NCI-H128 (cell line): ENCODE data around the gene BTG2.

ENCODE experiments used
- DNase-seq: peaks from one replicate; lab custom pipeline; 2025; ENCODE audit not compliant: unreplicated experiment; lab: John Stamatoyannopoulos, UW

BTG2 gene

DNA sequence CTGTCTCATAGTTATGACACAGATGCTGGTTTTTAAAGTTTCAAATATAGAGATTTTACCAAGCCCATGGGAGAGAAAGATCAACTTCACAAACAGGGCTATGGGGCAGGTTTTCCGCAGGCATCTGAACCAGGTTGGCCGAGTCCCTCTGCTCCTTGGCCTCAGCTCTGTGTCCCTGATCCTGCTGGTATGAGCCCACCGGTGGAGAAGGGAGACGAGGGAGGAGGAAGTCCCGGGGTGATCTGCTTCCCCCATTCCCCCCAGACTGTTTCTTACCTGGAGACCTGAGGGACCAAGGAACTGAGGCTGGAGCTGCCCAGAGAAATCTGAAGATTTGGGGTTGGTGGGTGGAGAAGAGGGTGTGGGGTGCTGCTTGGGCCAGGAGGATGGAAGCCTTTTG lies 28.9 kb upstream of the BTG2 start:
- no peak for DNase-seq

GRCh38 chr1:203276916-203277545 lies 28.3 kb upstream of the BTG2 start:
- DNase-seq: no peak

DNA sequence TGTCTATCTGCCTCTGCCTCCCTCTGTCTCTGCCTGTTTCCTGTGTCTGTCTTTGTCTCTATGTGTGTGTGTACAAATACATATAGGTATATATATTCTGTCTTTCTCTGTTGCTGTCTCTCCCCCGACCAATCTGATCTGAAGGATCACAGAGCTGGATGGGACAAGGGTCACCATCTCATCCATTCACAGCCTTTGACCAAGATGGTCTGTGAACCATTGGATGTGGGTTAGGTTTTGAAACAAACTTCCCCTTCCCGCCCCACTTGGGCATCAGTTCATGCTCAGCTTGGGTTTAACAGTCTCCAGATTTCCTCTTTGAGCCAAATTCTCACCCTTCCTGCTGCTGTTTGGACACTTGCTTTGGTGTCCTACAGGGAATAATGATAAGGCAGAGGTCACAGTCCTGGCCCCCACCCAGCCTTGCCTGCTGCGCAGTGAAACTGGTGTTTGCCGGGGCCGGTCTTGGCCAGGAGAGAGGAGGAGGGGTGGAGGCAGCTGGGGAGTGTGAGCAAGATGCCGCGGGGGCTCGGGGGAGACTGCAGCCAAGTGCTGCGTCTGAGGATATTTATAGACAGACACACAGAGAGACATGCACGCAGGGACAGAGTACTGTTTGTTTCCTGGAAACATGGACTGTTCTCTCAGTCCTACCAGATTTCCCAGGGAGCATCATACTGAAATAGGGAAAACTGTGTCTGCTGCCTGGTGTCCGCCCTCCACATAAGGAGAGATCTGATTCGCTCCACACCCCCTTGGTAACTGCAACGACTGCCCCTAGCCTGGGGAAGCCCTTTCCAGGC lies 27.0 kb upstream of the BTG2 start:
- DNase-seq: no peak

- no peak for DNase-seq
These were observed 26.4 kb upstream of the BTG2 start for GRCh38 chr1:203278885-203279406.

DNA sequence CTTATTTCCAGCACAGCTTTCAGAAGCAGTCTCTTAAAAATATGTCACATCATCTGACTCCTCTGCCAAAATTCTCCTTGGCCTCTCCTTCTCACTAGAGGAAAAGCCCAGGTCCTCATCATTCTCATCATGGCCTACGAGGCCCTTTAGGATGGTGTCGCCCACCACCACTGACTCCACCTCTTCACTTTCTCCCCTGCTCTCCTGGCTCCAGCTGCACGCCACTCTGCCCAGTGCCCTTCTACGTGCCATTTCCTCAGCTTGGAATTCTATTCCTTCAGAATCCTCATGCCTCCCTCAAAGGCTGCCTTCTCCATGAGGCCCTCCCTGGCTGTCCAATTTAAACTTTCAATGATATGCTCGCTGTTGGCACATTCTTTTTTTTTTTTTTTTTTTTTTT lies 25.3 kb upstream of the BTG2 start:
- DNase-seq: no peak

- DNase-seq: no peak
These were observed 24.3 kb upstream of the BTG2 start for GRCh38 chr1:203281033-203281432.

GRCh38 chr1:203281851-203282661 lies 23.3 kb upstream of the BTG2 start:
- no peak for DNase-seq

DNA sequence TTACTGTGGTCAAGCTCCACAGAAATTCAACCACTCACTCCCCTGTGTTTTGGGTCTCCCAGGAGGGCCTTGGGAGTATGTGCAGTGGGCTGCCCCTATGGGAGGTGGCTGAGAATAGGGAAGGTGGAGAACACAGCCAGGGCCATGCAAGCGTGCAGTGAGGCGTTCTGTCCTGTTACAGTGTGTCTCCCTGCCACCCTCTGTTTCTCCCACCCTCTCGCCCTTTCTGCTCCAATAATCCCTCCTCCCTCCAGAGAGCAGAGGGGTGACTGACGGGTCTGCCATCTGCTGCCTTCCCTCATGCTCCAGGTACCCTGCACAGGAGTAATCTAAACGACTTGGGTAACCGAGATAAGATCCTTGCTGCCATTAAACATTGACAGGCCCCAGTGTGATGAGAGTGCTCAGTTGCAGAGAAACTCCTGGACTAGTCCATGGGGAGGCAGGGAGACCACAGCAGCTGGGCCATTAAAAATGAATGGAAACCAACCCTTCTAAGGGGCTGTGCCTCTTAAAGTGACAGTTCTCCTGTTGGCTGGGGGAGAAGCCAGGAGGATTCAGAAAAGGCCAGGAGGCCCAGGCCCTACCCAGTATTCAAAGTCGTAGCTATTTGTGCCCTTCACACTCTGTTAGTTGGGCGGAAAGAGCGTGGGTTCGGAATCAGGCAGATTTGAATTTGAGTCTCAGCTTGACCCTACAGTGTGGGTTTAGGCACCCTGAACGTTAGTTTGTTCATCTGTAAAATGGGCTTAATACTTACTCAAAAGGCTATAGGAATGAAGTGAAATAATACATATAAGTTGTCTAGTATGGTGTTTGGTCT lies 22.4 kb upstream of the BTG2 start:
- no peak for DNase-seq

- no peak for DNase-seq
These were observed 21.7 kb upstream of the BTG2 start for GRCh38 chr1:203283597-203283996.

DNA sequence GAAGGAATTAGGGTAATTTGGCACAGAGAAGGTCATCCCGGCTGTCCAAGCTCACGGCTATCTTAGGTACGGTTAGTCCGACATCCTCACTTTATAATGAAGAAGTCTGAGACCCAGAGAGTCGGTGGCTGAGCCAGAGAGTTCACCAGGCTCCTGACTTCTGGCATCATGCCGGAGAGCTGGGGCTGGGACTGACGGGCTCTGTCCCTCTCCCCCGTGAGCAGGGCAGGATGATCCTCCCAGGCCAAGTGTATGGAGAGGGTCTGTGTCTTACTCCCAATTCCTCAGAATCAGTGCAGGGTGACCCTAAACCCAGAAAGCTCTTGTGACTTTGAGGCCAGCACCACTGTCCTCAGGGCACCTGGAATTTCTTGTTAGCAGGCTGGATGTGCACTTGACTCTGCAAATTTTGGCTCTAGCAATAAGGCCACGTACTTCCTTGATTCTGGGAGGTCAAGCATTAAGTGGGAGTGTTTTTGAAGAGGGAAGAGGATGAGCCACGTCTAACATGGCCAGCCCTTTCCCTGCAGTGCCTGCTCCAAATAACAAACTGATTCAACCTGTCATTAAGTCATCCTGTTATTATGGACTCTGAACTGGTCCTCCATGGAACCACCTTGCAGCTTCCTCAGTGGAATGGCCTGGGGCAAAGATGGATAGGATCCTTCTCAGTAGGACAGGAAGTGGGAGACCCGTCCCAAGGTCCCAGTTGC lies 20.8 kb upstream of the BTG2 start:
- no peak for DNase-seq

GRCh38 chr1:203286161-203286984 lies 18.9 kb upstream of the BTG2 start:
- DNase-seq: no peak

- no peak for DNase-seq
These were observed 18.0 kb upstream of the BTG2 start for GRCh38 chr1:203287109-203287893.

DNA sequence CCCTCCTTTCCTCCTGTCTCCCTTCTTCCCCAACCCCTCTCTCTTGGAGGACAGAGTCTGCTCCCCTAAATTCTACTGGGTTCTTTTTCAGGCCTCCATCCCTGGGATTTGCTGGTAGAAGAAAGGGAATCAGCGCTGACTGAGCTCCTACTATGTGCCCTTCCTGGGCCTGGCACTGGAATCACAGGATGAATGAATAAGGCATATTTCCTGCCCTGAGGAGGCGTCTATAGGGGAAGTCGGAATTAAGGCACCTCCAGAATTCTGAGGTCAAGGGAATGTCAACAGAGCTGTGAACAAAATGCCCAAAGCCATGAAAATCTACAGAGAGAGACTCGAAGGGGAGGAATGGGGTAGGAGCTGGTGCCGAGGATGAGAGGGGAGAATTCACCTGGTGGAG lies 17.4 kb upstream of the BTG2 start:
- DNase-seq: no peak

GRCh38 chr1:203288400-203288799 lies 16.9 kb upstream of the BTG2 start:
- DNase-seq: no peak

GRCh38 chr1:203289281-203289981 lies 15.9 kb upstream of the BTG2 start:
- DNase-seq: no peak

GRCh38 chr1:203289982-203290260 lies 15.4 kb upstream of the BTG2 start:
- no peak for DNase-seq

DNA sequence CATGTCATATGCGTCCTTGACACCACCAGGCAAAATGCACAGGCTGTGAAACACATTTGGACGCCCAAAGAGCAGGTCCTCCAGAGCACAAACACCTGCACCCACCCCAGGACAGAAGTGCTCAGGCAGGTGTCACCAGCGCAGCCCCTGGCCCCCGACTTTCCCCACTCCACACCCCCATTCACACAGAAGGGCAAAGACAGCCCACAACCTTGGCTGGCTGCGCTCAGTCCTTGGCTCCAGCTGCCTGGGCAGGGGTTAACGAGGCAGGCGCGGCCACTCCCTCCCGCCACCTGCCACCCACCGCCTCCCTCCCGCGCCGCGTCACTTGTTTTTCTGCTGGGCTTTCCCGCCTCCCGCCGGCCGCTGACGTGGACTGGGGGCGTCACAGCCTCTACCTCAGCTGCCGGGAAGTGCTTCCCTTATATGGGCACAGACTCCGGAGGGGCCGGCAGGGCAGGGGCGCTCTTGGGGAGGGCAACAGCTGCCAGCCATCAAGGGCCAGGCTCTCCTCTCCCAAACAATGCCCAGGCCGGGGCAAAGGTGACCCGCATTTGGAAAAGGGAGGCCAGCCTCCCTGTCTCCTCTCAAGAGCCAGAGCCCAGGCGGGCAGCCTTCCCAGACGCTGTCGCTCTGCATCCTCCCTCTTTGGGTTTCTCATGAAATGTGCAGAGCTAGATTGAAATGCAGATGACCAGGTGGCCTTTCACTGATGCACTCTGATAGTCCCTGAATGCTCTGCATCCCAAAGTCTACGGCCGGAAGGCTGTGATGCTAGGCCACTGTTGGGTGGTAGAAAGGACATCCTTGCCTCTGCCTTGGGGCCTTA lies 14.8 kb upstream of the BTG2 start:
- DNase-seq: peak; percentile 90
